Fibroblast of skin of right biceps (primary cell): ENCODE results near the gene SLC25A42.
"Not testable (repeated sequence)": the region's sequence is repeated elsewhere in the genome, so short reads cannot be mapped to it uniquely, and the experiment has no call there.

Experiments used
- DNase-seq: peaks from one replicate; pipeline ENCODE4 v3.0.0-alpha.2; 2013

Gene SLC25A42

DNA sequence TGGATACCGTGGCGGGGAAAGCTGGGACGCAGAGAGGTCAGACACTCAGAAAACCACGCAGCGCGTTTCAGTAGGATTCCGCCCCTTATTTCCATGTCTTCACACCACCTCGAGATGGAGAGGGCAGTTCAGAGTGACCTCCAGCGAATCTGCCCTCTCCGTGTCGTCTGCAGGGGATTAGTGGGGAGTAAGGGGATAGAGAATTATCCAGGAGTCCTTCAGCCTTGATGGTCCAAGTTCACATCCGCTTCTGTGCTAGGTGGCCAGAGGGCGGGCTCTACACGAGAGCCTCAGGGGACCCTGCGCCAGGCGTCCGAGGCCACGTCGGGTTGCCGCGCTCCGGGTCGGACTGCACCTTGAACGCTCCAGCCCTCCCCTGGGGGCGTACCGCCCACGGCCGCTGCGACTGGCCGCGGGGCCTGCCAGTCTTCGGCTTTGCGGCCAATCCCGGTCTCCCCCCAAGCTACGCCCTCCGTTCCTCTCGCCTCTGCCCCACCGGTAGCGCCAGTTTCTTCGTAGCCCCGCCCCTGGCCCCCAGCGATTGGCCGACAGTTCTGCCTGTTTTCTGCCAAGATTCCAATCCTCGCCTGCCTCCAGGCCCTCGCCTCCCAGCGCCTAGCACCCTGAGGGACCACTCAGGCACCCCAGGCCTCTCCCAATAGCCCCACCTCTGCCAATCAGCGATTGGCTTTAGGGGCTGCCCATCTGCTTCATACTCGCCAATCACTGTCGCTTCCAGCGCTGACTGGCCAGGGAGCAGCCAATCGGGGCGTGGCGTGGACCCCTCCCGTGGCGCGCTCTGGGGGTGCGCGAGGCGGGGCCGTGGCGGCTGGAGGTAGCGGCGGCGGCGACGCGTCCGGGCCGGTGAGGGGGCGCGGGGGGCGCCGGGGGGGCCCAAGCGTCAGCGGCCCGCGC lies at the start of gene SLC25A42:
Gene SLC25A42 (plus strand): TSS at position 812 of the 915 bp plus-strand sequence. CDS start 32,131 bp downstream, outside the sequence.
- peak; percentile 100 for DNase-seq

- DNase-seq: peak; percentile 63
Measured at GRCh38 chr19:19021115-19021514, 42.7 kb upstream of the SLC25A42 start.

GRCh38 chr19:19022380-19022961 lies 41.3 kb upstream of the SLC25A42 start:
- DNase-seq: no peak

DNA sequence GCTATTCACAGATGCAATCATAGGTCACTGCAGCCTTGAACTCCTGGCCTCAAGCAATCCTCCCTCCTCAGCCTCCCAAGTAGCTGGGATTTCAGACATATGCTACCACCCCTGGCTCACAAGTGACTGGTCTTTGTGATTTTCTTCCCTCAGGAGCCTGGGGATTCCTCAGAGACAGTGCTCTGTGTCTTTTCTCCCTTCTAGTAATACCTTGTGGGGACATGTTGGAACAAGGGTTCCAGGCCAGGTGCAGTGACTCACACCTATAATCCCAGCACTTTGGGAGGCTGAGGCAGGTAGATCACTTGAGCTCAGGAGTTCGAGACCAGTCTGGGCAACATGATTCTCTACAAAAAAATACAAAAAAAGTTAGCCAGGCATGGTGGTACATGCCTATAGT lies 40.4 kb upstream of the SLC25A42 start:
- DNase-seq: not testable (repeated sequence)

- DNase-seq: no peak
Measured at GRCh38 chr19:19025861-19026260, 37.9 kb upstream of the SLC25A42 start.

- no peak for DNase-seq
Measured at GRCh38 chr19:19026299-19026971, 37.4 kb upstream of the SLC25A42 start.

- DNase-seq: no peak
Measured at GRCh38 chr19:19027228-19027627, 36.6 kb upstream of the SLC25A42 start.

DNA sequence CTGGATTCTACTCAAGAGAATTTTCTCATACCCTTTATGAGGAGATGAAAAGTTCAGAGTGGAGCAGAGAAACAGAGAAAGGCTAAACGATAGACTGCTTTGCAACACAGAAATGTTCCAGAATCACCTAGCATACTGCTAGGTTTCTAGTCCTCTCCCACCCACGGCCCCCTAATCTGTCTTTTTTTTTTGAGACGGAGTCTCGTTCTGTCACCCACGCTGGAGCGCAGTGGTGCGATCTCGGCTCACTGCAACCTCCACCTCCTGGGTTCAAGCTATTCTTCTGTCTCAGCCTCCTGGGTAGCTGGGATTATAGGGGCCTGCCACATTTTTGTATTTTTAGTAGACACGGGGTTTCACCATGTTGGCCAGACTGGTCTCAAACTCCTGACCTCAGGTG lies 35.3 kb upstream of the SLC25A42 start:
- DNase-seq: no peak

GRCh38 chr19:19031891-19032290 lies 31.9 kb upstream of the SLC25A42 start:
- DNase-seq: no peak

DNA sequence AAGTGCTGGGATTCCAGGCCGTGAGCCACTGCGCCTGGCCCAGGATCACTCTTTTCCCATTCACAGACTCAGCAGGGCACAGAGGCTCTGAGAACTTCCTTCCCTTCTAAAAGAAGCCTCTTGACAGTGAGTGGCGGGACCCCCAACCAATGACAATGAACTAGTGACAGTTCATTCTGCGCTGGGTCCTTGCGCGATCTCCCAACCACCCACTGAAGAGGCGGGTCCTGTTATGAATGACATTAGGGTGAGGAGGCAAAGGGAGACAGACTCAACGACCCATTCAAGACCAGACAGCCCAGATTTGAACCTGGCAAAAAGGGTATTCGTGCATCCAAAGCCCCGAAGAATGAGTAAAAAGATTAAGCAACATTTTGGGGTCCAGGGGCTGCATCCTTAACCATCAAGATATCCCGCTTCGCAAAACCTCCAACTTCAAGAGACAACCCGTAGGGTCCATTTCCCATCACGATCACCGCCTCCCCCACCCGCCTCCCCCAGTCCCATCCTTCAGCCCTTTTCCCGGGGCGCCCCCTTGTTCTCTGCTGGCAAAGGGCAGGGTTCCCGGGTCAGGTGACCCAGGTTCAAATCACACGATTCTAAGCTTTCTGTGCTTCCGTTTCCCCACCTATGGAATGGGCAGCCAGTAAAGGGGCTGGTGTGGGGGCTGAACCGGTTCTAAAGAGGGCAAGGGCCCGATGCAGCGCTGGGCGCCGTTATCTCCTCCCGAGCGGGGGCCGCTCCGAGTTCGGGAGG lies 31.2 kb upstream of the SLC25A42 start:
- DNase-seq: peak; percentile 98

- DNase-seq: no peak
Measured at GRCh38 chr19:19033176-19033425, 30.7 kb upstream of the SLC25A42 start.

GRCh38 chr19:19033426-19034203 lies 30.2 kb upstream of the SLC25A42 start, which contains the start of the genes ARMC6 and SUGP2:
TSS of gene ARMC6 (plus strand) at chr19:19033603. CDS start at chr19:19034210, 607 bp downstream.
TSS of gene SUGP2 (minus strand) at chr19:19033517. CDS start at chr19:19031071, 2,446 bp downstream.
- DNase-seq: peak; percentile 87

GRCh38 chr19:19034204-19034624 lies 29.6 kb upstream of the SLC25A42 start:
- DNase-seq: peak; percentile 69

DNA sequence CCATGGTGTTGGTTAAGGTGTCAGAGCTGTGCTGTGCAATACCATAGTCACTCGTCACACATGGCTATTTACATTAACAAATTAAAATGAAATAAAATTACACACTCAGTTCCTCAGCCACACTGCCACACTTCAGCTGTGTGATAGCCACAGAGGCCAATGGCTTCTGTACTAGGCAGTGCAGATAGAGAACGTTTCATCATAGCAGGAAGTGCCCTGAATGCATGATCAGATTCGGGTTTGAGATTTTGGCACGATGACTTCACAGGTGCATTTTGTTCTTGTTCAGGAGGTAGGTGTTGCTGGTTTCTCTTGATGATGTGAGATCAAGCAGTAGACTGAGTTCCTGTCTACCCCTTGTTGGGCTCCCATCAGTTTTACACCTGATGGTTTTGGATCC lies 23.9 kb upstream of the SLC25A42 start:
- no peak for DNase-seq

- DNase-seq: peak; percentile 66
Measured at GRCh38 chr19:19040417-19040816, 23.4 kb upstream of the SLC25A42 start.

GRCh38 chr19:19042732-19043280 lies 21.0 kb upstream of the SLC25A42 start:
- no peak for DNase-seq

GRCh38 chr19:19043481-19043880 lies 20.3 kb upstream of the SLC25A42 start:
- no peak for DNase-seq

GRCh38 chr19:19043881-19044280 lies 19.9 kb upstream of the SLC25A42 start:
- no peak for DNase-seq

DNA sequence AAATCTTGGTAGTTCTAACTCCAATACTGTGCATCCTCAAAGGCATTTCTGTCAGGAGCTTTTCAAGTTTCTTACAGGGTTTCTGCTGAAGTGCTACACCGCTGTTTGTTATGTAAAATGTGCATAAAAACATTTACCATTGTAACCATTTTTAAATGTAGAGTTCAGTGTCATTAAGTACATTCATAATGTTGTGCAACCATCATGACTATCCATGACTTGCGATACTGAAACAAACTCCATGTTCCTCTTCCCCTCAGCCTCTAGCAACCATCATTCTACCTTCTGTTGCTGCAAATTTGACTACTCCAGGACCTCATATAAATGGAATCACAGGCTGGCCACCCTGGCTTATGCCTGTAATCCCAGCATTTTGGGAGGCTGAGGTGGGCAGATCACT lies 14.4 kb upstream of the SLC25A42 start:
- no peak for DNase-seq

GRCh38 chr19:19050104-19050503 lies 13.7 kb upstream of the SLC25A42 start:
- no peak for DNase-seq

DNA sequence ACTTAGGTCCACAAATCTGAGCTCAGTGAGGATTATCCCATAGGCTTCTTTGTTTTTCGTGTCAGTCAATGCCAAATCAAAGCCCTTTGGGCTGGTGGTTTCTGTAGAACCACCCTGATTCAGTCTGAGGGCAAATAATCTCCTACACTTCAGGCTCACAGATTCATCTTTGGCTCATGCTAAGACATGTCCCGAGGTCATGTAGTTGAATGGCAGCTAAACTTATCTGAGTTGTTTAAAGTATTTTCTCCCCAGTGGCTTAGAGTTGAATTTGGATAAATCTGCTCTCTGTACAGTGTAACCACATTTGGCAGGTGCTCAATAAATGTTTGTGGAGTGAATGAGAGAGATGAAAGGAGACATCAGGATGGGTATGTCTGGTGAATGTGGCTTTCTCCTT lies 13.1 kb upstream of the SLC25A42 start:
- no peak for DNase-seq
